GM12878 (cell line): ENCODE measurements around the gene PBRM1. TPM values are rescaled to one million over a fixed set of nuclear protein-coding genes. Genes with fewer than 3 reads are reported as not detected.

Experiments used
- ATAC-seq: fragments of 200-7000 bp; cut with Tn5 transposase; 3 replicates; pipeline ENCODE4 v1.9.1; 2020; ENCODE audit warnings: mild to moderate bottlenecking, moderate library complexity
- BruUV-seq: library from RNA; stranded (reverse); fragments of 400-500 nt; replicated peaks from 2 replicates; lab custom pipeline; 2021; lab: Mats Ljungman, UMichigan
- CTCF ChIA-PET: fragments of 300-600 bp; sonication (Branson Sonifier 250); formaldehyde crosslinking; extraction: SDS; loops from one replicate; lab custom pipeline; 2021; ENCODE audit warnings: inconsistent platforms; lab: Yijun Ruan, JAX
- POLR2A ChIA-PET: fragments of 350-600 bp; formaldehyde crosslinking; extraction: SDS; loops from one replicate; lab custom pipeline; 2021; ENCODE audit warnings: inconsistent platforms; lab: Charles Lee
- RAD21 ChIA-PET: fragments of 300-600 bp; sonication (Branson Sonifier 250); formaldehyde crosslinking; loops from one replicate; lab custom pipeline; 2023; ENCODE audit warnings: antibody characterized with exemption; ENCODE audit not compliant: unreplicated experiment; lab: Charles Lee
- SMC1A ChIA-PET: fragments of 300-600 bp; sonication (Branson Sonifier 250); formaldehyde crosslinking; loops from one replicate; lab custom pipeline; 2023; ENCODE audit not compliant: unreplicated experiment, uncharacterized antibody; lab: Charles Lee
- DNase-seq: peaks from one replicate; pipeline ENCODE4 v3.0.0-alpha.2; 2011; ENCODE audit warnings: low read depth, low spot score
- FAIRE-seq: peaks from 3 replicates; lab custom pipeline; 2011; peaks lifted over from hg19 to GRCh38; lab: Jason Lieb, UNC
- H2AFZ ChIP-seq: 2 replicates; pipeline ENCODE4 v1.6.0; 2011; ENCODE audit warnings: low read depth, low read length, control low read depth; ENCODE audit not compliant: control insufficient read depth
- H3K27ac ChIP-seq: 2 replicates; pipeline ENCODE4 v1.5.1; 2011; ENCODE audit warnings: control low read depth; ENCODE audit not compliant: control insufficient read depth, insufficient read depth
- H3K27me3 ChIP-seq, 2 experiments: replicated peaks in 1 of 2; 2 replicates each; pipeline versions ENCODE4 v1.6.0 to v1.6.1; 2011; ENCODE audit warnings: low read length in 1 of 2; ENCODE audit not compliant: control insufficient read depth in 2 of 2, insufficient read depth in 2 of 2
- H3K36me3 ChIP-seq, 2 experiments: 2 replicates each; pipeline ENCODE4 v1.5.1; 2011; ENCODE audit warnings: low read length in 1 of 2; ENCODE audit not compliant: control insufficient read depth in 2 of 2, insufficient read depth in 2 of 2
- H3K4me1 ChIP-seq: 2 replicates; pipeline ENCODE4 v1.6.1; 2011; ENCODE audit warnings: mild to moderate bottlenecking, low read length, moderate library complexity, mixed read lengths; ENCODE audit not compliant: control insufficient read depth, insufficient read depth
- H3K4me2 ChIP-seq: 2 replicates; pipeline ENCODE4 v1.6.0; 2011; ENCODE audit warnings: control low read depth; ENCODE audit not compliant: control insufficient read depth, insufficient read depth
- H3K4me3 ChIP-seq: fragments of 200-600 bp; sonication (generic); 2 replicates; pipeline ENCODE4 v1.5.1; 2016
- H3K79me2 ChIP-seq: 2 replicates; pipeline ENCODE4 v1.6.0; 2011; ENCODE audit warnings: low read length; ENCODE audit not compliant: control insufficient read depth, insufficient read depth
- H3K9ac ChIP-seq: 2 replicates; pipeline ENCODE4 v1.8.0; 2011; ENCODE audit warnings: low read length, control low read depth, mixed read lengths; ENCODE audit not compliant: control insufficient read depth, insufficient read depth
- H3K9me3 ChIP-seq: replicated peaks from 3 replicates; pipeline ENCODE4 v1.5.1; 2011; ENCODE audit warnings: mild to moderate bottlenecking, low read length; ENCODE audit not compliant: control insufficient read depth, insufficient read depth
- H4K20me1 ChIP-seq: 2 replicates; pipeline ENCODE4 v1.6.0; 2011; ENCODE audit not compliant: control insufficient read depth, insufficient read depth
- BACH1 ChIP-seq: fragments of 450-650 bp; IDR thresholded peaks from 2 replicates; pipeline ENCODE4 v1.6.1; 2017; ENCODE audit warnings: mild to moderate bottlenecking, borderline replicate concordance
- CEBPB ChIP-seq, 2 experiments: fragments of 150-350 bp in 1 of 2; IDR thresholded peaks; 2 replicates each; pipeline ENCODE4 v1.6.1; 2012 to 2014; ENCODE audit warnings: low read depth in 2 of 2, low read length in 2 of 2, borderline replicate concordance in 1 of 2, inconsistent platforms in 1 of 2
- DPF2 ChIP-seq: fragments of 450-650 bp; IDR thresholded peaks from 2 replicates; pipeline ENCODE4 v1.6.1; 2017; ENCODE audit warnings: mild to moderate bottlenecking
- EP300 ChIP-seq, 2 experiments: fragments of 150-350 bp in 1 of 2; IDR thresholded peaks; 2 replicates each; pipeline ENCODE4 v1.6.1; 2011 to 2012; ENCODE audit warnings: low read depth in 2 of 2, low read length in 2 of 2, borderline replicate concordance in 1 of 2, improper control_type of control experiment in 1 of 2, inconsistent platforms in 1 of 2; ENCODE audit not compliant: control insufficient read depth in 1 of 2
- ESRRA ChIP-seq: IDR thresholded peaks from 2 replicates; pipeline ENCODE4 v1.6.1; 2012; ENCODE audit warnings: mild to moderate bottlenecking, low read length, improper control_type of control experiment
- ETV6 ChIP-seq, 2 experiments: fragments of 450-650 bp in 1 of 2; IDR thresholded peaks in 1 of 2; conservative IDR thresholded peaks in 1 of 2; 2 replicates each; pipeline ENCODE4 v1.6.1; 2014; ENCODE audit warnings: antibody characterized with exemption in 1 of 2, borderline replicate concordance in 1 of 2, low read depth in 1 of 2, mild to moderate bottlenecking in 1 of 2, moderate library complexity in 1 of 2
- NFYB ChIP-seq: IDR thresholded peaks from 2 replicates; pipeline ENCODE4 v1.6.1; 2011; ENCODE audit warnings: low read depth, mild to moderate bottlenecking, low read length, improper control_type of control experiment, moderate library complexity; ENCODE audit not compliant: insufficient read depth
- POLR2AphosphoS5 ChIP-seq: IDR thresholded peaks from 2 replicates; pipeline ENCODE4 v1.6.1; 2011; ENCODE audit warnings: mild to moderate bottlenecking, low read length, inconsistent platforms
- SMAD5 ChIP-seq: IDR thresholded peaks from 2 replicates; pipeline ENCODE4 v1.6.1; 2016; ENCODE audit warnings: antibody characterized with exemption, low read depth
- WGBS: methylation state at CpG from one replicate; pipeline ENCODE4 v1.1.6; 2016; ENCODE audit warnings: low lambda C conversion rate; ENCODE audit not compliant: insufficient replicate concordance, insufficient coverage; ENCODE audit errors: missing lambda C conversion rate; 5-methylcytosine and 5-hydroxymethylcytosine counted together
- in situ Hi-C: fragments of 300-500 bp; cut with MboI; formaldehyde crosslinking; loops from 9 replicates; pipeline ENCODE4 v1.14.3; 2018; ENCODE audit warnings: mixed read lengths
- intact Hi-C: fragments of 100-400 bp; cut with micrococcal nuclease; formaldehyde crosslinking; loops from one replicate; pipeline ENCODE4 v1.14.2; 2022; ENCODE audit not compliant: unreplicated experiment
- polyA plus RNA-seq, 11 experiments: library from polyadenylated mRNA; depleted of rRNA in 4 of 11; unstranded in 6 of 11; stranded (reverse) in 5 of 11; fragments of >200 nt; fragmentation: Nextera tagmentation in 4 of 11; fragmentation: Illumina TruSeq in 1 of 11; extraction: Ambion mirVana in 4 of 11; extraction: Trizol in 1 of 11; gene quantifications; 1 replicate in 1 of 11; 2 replicates in 10 of 11; pipeline versions ENCODE4 v1.2.1 to v1.2.3, GENCODE V29; 2011 to 2016; ENCODE audit warnings: inconsistent platforms in 2 of 11, missing spikeins in 2 of 11, low read depth in 1 of 11
- total RNA-seq, 4 experiments: library from RNA; depleted of rRNA in 3 of 4; stranded (reverse); fragments of >200 nt in 3 of 4; fragmentation: Illumina TruSeq in 1 of 4; extraction: Trizol in 1 of 4; gene quantifications; 2 replicates each; pipeline versions ENCODE4 v1.2.1 to v1.2.3, GENCODE V29; 2013 to 2021
- TF ChIP-seq, protein P1 (sequence below): IDR thresholded peaks from 2 replicates; pipeline ENCODE4 v1.6.1; 2012; ENCODE audit warnings: mild to moderate bottlenecking, low read depth, low read length
- TF ChIP-seq, protein P2 (sequence below): fragments of 450-650 bp; IDR thresholded peaks from 2 replicates; pipeline ENCODE4 v1.6.1; 2018; ENCODE audit warnings: borderline replicate concordance, mild to moderate bottlenecking; ENCODE audit not compliant: partially characterized antibody
- TF ChIP-seq, protein P3 (sequence below): fragments of 150-350 bp; IDR thresholded peaks from 2 replicates; pipeline ENCODE4 v1.6.1; 2016; ENCODE audit warnings: low read depth, low read length

PBRM1 gene
- total and polyA plus RNA-seq, 10 of the 15 experiments (the other 5 are each of a cell fraction or from before 2014, with no cell fraction given), result 8.9 to 88.9 (median 39.3) TPM

DNA sequence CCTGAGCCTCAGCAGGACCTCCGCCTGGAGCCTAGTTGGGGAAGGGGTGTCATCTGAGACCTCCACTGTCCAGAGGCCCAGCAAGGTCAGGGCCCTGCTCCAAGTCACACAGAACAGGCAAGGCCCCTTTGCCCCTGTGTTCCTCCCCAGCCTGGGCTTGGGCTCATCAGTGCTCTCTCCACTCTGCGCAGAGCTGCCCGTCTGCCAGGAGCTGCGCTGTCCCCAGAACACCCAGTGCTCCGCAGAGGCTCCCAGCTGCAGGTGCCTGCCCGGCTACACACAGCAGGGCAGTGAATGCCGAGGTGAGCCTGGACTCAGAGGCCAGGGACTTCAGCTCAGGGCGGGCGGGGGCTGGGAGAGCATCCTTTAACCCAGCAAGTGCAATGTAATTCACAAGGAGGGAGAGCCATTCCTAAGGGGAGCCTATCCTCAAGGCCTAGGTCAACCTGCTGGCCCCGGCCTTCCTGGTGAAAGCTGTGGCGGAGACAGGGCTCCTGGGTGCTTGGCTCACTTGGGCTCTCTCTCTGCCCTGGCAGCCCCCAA lies 182.8 kb downstream of the PBRM1 start (continued):
- TF ChIP-seq, protein P1, sequence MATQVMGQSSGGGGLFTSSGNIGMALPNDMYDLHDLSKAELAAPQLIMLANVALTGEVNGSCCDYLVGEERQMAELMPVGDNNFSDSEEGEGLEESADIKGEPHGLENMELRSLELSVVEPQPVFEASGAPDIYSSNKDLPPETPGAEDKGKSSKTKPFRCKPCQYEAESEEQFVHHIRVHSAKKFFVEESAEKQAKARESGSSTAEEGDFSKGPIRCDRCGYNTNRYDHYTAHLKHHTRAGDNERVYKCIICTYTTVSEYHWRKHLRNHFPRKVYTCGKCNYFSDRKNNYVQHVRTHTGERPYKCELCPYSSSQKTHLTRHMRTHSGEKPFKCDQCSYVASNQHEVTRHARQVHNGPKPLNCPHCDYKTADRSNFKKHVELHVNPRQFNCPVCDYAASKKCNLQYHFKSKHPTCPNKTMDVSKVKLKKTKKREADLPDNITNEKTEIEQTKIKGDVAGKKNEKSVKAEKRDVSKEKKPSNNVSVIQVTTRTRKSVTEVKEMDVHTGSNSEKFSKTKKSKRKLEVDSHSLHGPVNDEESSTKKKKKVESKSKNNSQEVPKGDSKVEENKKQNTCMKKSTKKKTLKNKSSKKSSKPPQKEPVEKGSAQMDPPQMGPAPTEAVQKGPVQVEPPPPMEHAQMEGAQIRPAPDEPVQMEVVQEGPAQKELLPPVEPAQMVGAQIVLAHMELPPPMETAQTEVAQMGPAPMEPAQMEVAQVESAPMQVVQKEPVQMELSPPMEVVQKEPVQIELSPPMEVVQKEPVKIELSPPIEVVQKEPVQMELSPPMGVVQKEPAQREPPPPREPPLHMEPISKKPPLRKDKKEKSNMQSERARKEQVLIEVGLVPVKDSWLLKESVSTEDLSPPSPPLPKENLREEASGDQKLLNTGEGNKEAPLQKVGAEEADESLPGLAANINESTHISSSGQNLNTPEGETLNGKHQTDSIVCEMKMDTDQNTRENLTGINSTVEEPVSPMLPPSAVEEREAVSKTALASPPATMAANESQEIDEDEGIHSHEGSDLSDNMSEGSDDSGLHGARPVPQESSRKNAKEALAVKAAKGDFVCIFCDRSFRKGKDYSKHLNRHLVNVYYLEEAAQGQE, result no peak
- no peak for TF ChIP-seq ESRRA
- no peak for TF ChIP-seq ETV6 (conservative IDR thresholded peaks at IDR 0.05 in 1 of 2, IDR thresholded peaks at IDR 0.05 in 1 of 2; ENCODE audit: borderline replicate concordance in 1 of 2, low read depth in 1 of 2)

DNA sequence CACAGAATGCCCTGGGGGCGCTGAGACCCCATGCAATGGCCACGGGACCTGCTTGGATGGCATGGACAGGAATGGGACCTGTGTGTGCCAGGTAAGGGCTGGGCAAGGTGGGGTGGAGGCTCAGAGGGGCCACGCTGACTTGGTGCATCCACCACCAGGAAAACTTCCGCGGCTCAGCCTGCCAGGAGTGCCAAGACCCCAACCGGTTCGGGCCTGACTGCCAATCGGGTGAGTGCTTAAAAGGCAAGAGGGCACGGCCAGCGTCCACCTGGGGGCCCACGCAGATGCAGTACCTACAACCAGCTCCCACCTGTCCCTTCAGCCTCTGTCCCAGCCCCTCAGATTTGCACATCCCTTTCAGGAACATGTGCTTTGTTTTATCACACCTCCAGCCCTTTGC lies 183.7 kb downstream of the PBRM1 start:
- H3K4me2 ChIP-seq, result no peak overlapping the region
- CTCF ChIA-PET, result no interaction called here
- RAD21 ChIA-PET, result no interaction called here
- no peak overlapping the region for H2AFZ ChIP-seq
- DNase-seq, result no peak
- no peaks in the 10 kb centered on the region for H3K9me3 ChIP-seq
- in situ Hi-C loops (no loop called here), intact Hi-C loops (no loop called here)
- 50% methylated on average over 11 of the region's 11 CpGs for WGBS
- H4K20me1 ChIP-seq, result no peaks in the 10 kb centered on the region
- H3K27ac ChIP-seq, result no peak overlapping the region
- H3K9ac ChIP-seq, result no peak overlapping the region
- POLR2A ChIA-PET, result no interaction called here
- no peaks in the 10 kb centered on the region for H3K36me3 ChIP-seq
- FAIRE-seq, result no peak
- H3K4me1 ChIP-seq, result no peaks in the 10 kb centered on the region
- no peak for ATAC-seq
- H3K4me3 ChIP-seq, result no peak overlapping the region
- SMC1A ChIA-PET, result no interaction called here
- BruUV-seq, result no TSS peak
- H3K79me2 ChIP-seq, result no peaks in the 10 kb centered on the region
- no peaks in the 10 kb centered on the region for H3K27me3 ChIP-seq
- TF ChIP-seq DPF2 (no peak), NFYB (no peak), SMAD5 (no peak), POLR2AphosphoS5 (no peak), CEBPB (IDR thresholded peaks at IDR 0.05; ENCODE audit: borderline replicate concordance in 1 of 2, low read depth in 2 of 2, low read length in 2 of 2) (no peak), BACH1 (no peak), EP300 (IDR thresholded peaks at IDR 0.05; ENCODE audit: borderline replicate concordance in 1 of 2, control insufficient read depth in 1 of 2, low read depth in 2 of 2, low read length in 2 of 2) (no peak)
- TF ChIP-seq, protein P2, sequence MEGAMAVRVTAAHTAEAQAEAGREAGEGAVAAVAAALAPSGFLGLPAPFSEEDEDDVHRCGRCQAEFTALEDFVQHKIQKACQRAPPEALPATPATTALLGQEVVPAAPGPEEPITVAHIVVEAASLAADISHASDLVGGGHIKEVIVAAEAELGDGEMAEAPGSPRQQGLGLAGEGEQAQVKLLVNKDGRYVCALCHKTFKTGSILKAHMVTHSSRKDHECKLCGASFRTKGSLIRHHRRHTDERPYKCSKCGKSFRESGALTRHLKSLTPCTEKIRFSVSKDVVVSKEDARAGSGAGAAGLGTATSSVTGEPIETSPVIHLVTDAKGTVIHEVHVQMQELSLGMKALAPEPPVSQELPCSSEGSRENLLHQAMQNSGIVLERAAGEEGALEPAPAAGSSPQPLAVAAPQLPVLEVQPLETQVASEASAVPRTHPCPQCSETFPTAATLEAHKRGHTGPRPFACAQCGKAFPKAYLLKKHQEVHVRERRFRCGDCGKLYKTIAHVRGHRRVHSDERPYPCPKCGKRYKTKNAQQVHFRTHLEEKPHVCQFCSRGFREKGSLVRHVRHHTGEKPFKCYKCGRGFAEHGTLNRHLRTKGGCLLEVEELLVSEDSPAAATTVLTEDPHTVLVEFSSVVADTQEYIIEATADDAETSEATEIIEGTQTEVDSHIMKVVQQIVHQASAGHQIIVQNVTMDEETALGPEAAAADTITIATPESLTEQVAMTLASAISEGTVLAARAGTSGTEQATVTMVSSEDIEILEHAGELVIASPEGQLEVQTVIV, result no peak
- TF ChIP-seq, protein P3, sequence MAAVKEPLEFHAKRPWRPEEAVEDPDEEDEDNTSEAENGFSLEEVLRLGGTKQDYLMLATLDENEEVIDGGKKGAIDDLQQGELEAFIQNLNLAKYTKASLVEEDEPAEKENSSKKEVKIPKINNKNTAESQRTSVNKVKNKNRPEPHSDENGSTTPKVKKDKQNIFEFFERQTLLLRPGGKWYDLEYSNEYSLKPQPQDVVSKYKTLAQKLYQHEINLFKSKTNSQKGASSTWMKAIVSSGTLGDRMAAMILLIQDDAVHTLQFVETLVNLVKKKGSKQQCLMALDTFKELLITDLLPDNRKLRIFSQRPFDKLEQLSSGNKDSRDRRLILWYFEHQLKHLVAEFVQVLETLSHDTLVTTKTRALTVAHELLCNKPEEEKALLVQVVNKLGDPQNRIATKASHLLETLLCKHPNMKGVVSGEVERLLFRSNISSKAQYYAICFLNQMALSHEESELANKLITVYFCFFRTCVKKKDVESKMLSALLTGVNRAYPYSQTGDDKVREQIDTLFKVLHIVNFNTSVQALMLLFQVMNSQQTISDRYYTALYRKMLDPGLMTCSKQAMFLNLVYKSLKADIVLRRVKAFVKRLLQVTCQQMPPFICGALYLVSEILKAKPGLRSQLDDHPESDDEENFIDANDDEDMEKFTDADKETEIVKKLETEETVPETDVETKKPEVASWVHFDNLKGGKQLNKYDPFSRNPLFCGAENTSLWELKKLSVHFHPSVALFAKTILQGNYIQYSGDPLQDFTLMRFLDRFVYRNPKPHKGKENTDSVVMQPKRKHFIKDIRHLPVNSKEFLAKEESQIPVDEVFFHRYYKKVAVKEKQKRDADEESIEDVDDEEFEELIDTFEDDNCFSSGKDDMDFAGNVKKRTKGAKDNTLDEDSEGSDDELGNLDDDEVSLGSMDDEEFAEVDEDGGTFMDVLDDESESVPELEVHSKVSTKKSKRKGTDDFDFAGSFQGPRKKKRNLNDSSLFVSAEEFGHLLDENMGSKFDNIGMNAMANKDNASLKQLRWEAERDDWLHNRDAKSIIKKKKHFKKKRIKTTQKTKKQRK, result no peak
